Measurements from ENCODE around the gene YWHAG.

YWHAG gene

GRCh38 chr7:76351372-76351771 lies 7.4 kb downstream of the YWHAG start:
- TF ChIP-seq YY1 (IDR thresholded peaks at IDR 0.05; ENCODE audit: low read depth) (no peak), MAX (IDR thresholded peaks at IDR 0.05) (no peak), EGR1 (IDR thresholded peaks at IDR 0.05) (no peak), TCF12 (IDR thresholded peaks at IDR 0.05; ENCODE audit: low read depth) (no peak), RAD21 (IDR thresholded peaks at IDR 0.05; ENCODE audit: low read depth) (no peak), NFIC (IDR thresholded peaks at IDR 0.05) (no peak), FOXM1 (IDR thresholded peaks at IDR 0.05; ENCODE audit: borderline replicate concordance, low read depth) (no peak), TAF1 (IDR thresholded peaks at IDR 0.05; ENCODE audit: low read depth) (no peak), CREB1 (IDR thresholded peaks at IDR 0.05; ENCODE audit: low read depth) (no peak), REST (IDR thresholded peaks at IDR 0.05; ENCODE audit: low read depth) (no peak), ZBTB7A (IDR thresholded peaks at IDR 0.05; ENCODE audit: low read depth) (no peak), CEBPB (IDR thresholded peaks at IDR 0.05) (no peak), EP300 (IDR thresholded peaks at IDR 0.05; ENCODE audit: borderline replicate concordance) (no peak)
- TF ChIP-seq, protein P1, sequence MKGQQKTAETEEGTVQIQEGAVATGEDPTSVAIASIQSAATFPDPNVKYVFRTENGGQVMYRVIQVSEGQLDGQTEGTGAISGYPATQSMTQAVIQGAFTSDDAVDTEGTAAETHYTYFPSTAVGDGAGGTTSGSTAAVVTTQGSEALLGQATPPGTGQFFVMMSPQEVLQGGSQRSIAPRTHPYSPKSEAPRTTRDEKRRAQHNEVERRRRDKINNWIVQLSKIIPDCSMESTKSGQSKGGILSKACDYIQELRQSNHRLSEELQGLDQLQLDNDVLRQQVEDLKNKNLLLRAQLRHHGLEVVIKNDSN (IDR thresholded peaks at IDR 0.05) = no peak

- TF ChIP-seq RAD21 (IDR thresholded peaks at IDR 0.05; ENCODE audit: low read depth) (no peak), NFIC (IDR thresholded peaks at IDR 0.05) (no peak), REST (IDR thresholded peaks at IDR 0.05; ENCODE audit: low read depth) (no peak), CREB1 (IDR thresholded peaks at IDR 0.05; ENCODE audit: low read depth) (no peak), TCF12 (IDR thresholded peaks at IDR 0.05; ENCODE audit: low read depth) (no peak), FOXM1 (IDR thresholded peaks at IDR 0.05; ENCODE audit: borderline replicate concordance, low read depth) (no peak), EP300 (IDR thresholded peaks at IDR 0.05; ENCODE audit: borderline replicate concordance) (no peak), YY1 (IDR thresholded peaks at IDR 0.05; ENCODE audit: low read depth) (no peak), TEAD4 (IDR thresholded peaks at IDR 0.05) (no peak), TAF1 (IDR thresholded peaks at IDR 0.05; ENCODE audit: low read depth) (no peak), ZBTB7A (IDR thresholded peaks at IDR 0.05; ENCODE audit: low read depth) (no peak), EGR1 (IDR thresholded peaks at IDR 0.05) (no peak)
These were observed 9.4 kb downstream of the YWHAG start for GRCh38 chr7:76349313-76349885.

DNA sequence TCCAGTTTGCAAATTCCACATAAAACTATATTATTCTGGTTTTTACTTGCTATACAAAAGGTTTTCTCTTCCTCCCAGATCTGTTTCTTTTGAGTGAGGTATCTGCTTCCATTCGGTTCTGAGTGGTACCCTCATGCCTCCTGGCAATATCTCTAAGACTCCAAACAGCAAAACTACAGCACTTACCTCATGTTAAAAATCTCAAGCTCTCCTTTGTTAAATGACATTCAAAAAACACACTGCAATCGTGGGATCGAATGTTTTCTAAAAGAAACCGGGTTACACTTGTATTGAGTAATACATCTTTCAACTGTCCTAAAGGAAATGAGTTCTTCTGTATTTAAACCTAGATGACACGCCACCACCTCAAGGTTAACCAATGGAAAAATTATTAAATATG lies 11.1 kb downstream of the YWHAG start:
- TF ChIP-seq YY1 (IDR thresholded peaks at IDR 0.05; ENCODE audit: low read depth) (no peak), CREB1 (IDR thresholded peaks at IDR 0.05; ENCODE audit: low read depth) (no peak), FOXM1 (IDR thresholded peaks at IDR 0.05; ENCODE audit: borderline replicate concordance, low read depth) (no peak), REST (IDR thresholded peaks at IDR 0.05; ENCODE audit: low read depth) (no peak), EGR1 (IDR thresholded peaks at IDR 0.05) (no peak), TCF12 (IDR thresholded peaks at IDR 0.05; ENCODE audit: low read depth) (no peak)

DNA sequence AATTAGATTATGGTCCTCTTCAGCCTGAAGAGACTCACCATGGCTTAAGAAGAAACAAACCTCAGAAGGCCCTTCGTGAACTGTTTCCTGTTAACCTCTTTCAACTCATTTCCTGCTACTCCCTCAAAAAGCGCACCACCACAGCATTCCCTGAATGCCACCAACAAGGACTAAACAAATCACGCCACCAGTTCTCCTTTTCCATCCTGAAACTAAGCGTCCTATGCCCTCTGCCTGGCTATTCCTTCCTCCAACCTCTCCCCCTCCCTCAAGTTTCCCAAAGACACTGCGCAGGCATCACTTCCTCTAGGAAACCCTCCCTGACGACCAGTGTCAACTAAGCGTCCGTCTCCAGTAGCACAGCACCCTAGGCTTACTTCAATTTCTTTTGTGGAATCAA lies 12.0 kb downstream of the YWHAG start:
- no peak for TF ChIP-seq TAF1 (IDR thresholded peaks at IDR 0.05; ENCODE audit: low read depth)
- no peak for TF ChIP-seq YY1 (IDR thresholded peaks at IDR 0.05; ENCODE audit: low read depth)
- TF ChIP-seq TEAD4 (IDR thresholded peaks at IDR 0.05) = no peak
- TF ChIP-seq EGR1 (IDR thresholded peaks at IDR 0.05) = no peak
- no peak for TF ChIP-seq CREB1 (IDR thresholded peaks at IDR 0.05; ENCODE audit: low read depth)
- no peak for TF ChIP-seq EP300 (IDR thresholded peaks at IDR 0.05; ENCODE audit: borderline replicate concordance)
- TF ChIP-seq NFIC (IDR thresholded peaks at IDR 0.05) = no peak
- no peak for TF ChIP-seq ZBTB7A (IDR thresholded peaks at IDR 0.05; ENCODE audit: low read depth)
- no peak for TF ChIP-seq MAX (IDR thresholded peaks at IDR 0.05)

DNA sequence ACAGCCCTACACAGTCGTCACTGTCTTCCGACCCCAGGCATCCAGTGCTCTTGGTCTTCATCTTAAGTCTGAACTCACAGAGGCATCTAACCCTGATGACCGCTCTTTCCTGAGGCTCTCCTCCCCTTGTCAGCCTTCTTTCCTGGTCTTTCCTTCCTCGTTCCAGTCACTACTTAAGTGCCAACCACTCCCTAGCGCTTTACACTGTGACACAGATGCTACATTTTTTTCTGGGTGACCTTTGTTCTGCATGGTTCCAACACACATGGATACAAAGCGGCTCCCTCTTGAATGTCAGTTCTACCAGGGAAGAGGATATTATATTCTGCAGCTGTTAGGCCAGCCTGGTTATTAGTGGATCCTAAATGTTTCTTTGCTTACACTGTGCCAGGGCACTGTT lies 12.7 kb downstream of the YWHAG start:
- TF ChIP-seq REST (IDR thresholded peaks at IDR 0.05; ENCODE audit: low read depth) (no peak), TCF12 (IDR thresholded peaks at IDR 0.05; ENCODE audit: low read depth) (no peak), EGR1 (IDR thresholded peaks at IDR 0.05) (no peak), NFIC (IDR thresholded peaks at IDR 0.05) (no peak), TAF1 (IDR thresholded peaks at IDR 0.05; ENCODE audit: low read depth) (no peak), TEAD4 (IDR thresholded peaks at IDR 0.05) (no peak), YY1 (IDR thresholded peaks at IDR 0.05; ENCODE audit: low read depth) (no peak), RAD21 (IDR thresholded peaks at IDR 0.05; ENCODE audit: low read depth) (no peak), EP300 (IDR thresholded peaks at IDR 0.05; ENCODE audit: borderline replicate concordance) (no peak), CREB1 (IDR thresholded peaks at IDR 0.05; ENCODE audit: low read depth) (no peak), MAX (IDR thresholded peaks at IDR 0.05) (no peak), ZBTB7A (IDR thresholded peaks at IDR 0.05; ENCODE audit: low read depth) (no peak)
- TF ChIP-seq, protein P1 (IDR thresholded peaks at IDR 0.05) = no peak
